H1 (cell line): ENCODE measurements around the gene SCN10A. TPM values are rescaled to one million over a fixed set of nuclear protein-coding genes. Genes with fewer than 3 reads are reported as not detected.

Source experiments
- ASH2L ChIP-seq: fragments of 200-600, 300-600 bp; sonication (generic); IDR thresholded peaks from one replicate; pipeline ENCODE4 v1.7.1; 2017; ENCODE audit warnings: low read length
- BCL11A ChIP-seq, 2 experiments: IDR thresholded peaks; one replicate each; pipeline ENCODE4 v1.6.1; 2011; ENCODE audit warnings: low read depth in 2 of 2, low read length in 2 of 2, mild to moderate bottlenecking in 2 of 2
- CBX5 ChIP-seq: fragments of 300-800, 300-1000 bp; sonication (generic); IDR thresholded peaks from 2 replicates; pipeline ENCODE4 v1.7.1; 2016; ENCODE audit warnings: antibody characterized with exemption, low read length, low read depth
- CHD1 ChIP-seq: IDR thresholded peaks from 2 replicates; pipeline ENCODE4 v1.6.1; 2012; ENCODE audit warnings: low read depth, low read length, improper control_type of control experiment
- CREB1 ChIP-seq: IDR thresholded peaks from 2 replicates; pipeline ENCODE4 v1.6.1; 2012; ENCODE audit warnings: inconsistent platforms
- CTBP2 ChIP-seq: IDR thresholded peaks from 2 replicates; pipeline ENCODE4 v1.7.0; 2011; ENCODE audit warnings: borderline replicate concordance, mild to moderate bottlenecking, moderate library complexity, mixed read lengths, low read length; ENCODE audit not compliant: insufficient read depth, insufficient read length
- EGR1 ChIP-seq: IDR thresholded peaks from 2 replicates; pipeline ENCODE4 v1.6.1; 2011; ENCODE audit warnings: low read depth, low read length, borderline replicate concordance
- GABPA ChIP-seq: IDR thresholded peaks from 2 replicates; pipeline ENCODE4 v1.6.1; 2011; ENCODE audit warnings: mild to moderate bottlenecking, low read length, moderate library complexity, borderline replicate concordance; ENCODE audit not compliant: insufficient read depth
- GTF2F1 ChIP-seq: IDR thresholded peaks from 2 replicates; pipeline ENCODE4 v1.6.1; 2012; ENCODE audit warnings: low read depth, low read length, improper control_type of control experiment, borderline replicate concordance
- JUND ChIP-seq: IDR thresholded peaks from 2 replicates; pipeline ENCODE4 v1.6.1; 2011; ENCODE audit warnings: mild to moderate bottlenecking, improper control_type of control experiment, low read length
- NANOG ChIP-seq: IDR thresholded peaks from 2 replicates; pipeline ENCODE4 v1.6.1; 2011; ENCODE audit warnings: low read length, low read depth, mild to moderate bottlenecking, inconsistent platforms; ENCODE audit not compliant: insufficient read depth, poor library complexity, severe bottlenecking
- PHF8 ChIP-seq: fragments of 200-600 bp; sonication (generic); conservative IDR thresholded peaks from 2 replicates; pipeline ENCODE4 v1.7.1; 2012; ENCODE audit warnings: low read depth, mild to moderate bottlenecking, inconsistent platforms, low read length, moderate library complexity
- POLR2A ChIP-seq, 2 experiments: IDR thresholded peaks; 1 replicate in 1 of 2; 2 replicates in 1 of 2; pipeline ENCODE4 v1.6.1; 2011; ENCODE audit warnings: low read depth in 2 of 2, low read length in 2 of 2, mild to moderate bottlenecking in 2 of 2; ENCODE audit errors: control extremely low read depth in 1 of 2
- RFX5 ChIP-seq: IDR thresholded peaks from 2 replicates; pipeline ENCODE4 v1.6.1; 2011; ENCODE audit warnings: low read depth, low read length, improper control_type of control experiment, borderline replicate concordance
- RNF2 ChIP-seq: fragments of 200-900, 300-1000 bp; sonication (generic); IDR thresholded peaks from 2 replicates; pipeline ENCODE4 v1.7.1; 2016; ENCODE audit warnings: borderline replicate concordance, low read depth, mild to moderate bottlenecking, antibody characterized with exemption, low read length; ENCODE audit not compliant: poor library complexity, severe bottlenecking; ENCODE audit errors: missing control alignments
- RXRA ChIP-seq: IDR thresholded peaks from 2 replicates; pipeline ENCODE4 v1.6.1; 2011; ENCODE audit warnings: low read depth, mild to moderate bottlenecking, low read length, moderate library complexity; ENCODE audit not compliant: insufficient read depth
- SAP30 ChIP-seq: fragments of 300-600 bp; sonication (generic); IDR thresholded peaks from 2 replicates; pipeline ENCODE4 v1.7.1; 2012; ENCODE audit warnings: low read length, moderate library complexity, mild to moderate bottlenecking, inconsistent platforms; ENCODE audit not compliant: insufficient read depth, insufficient replicate concordance
- SIRT6 ChIP-seq: IDR thresholded peaks from one replicate; pipeline ENCODE4 v1.7.1; 2012; ENCODE audit warnings: low read length, inconsistent platforms
- SP2 ChIP-seq: IDR thresholded peaks from 2 replicates; pipeline ENCODE4 v1.6.1; 2012; ENCODE audit warnings: mild to moderate bottlenecking, low read length, inconsistent platforms
- TBP ChIP-seq: IDR thresholded peaks from 2 replicates; pipeline ENCODE4 v1.6.1; 2011; ENCODE audit warnings: low read depth, low read length, improper control_type of control experiment
- YY1 ChIP-seq: IDR thresholded peaks from 2 replicates; pipeline ENCODE4 v1.6.1; 2011; ENCODE audit warnings: low read depth, mild to moderate bottlenecking, low read length
- polyA plus RNA-seq, 7 experiments: library from polyadenylated mRNA; depleted of rRNA in 3 of 7; stranded (reverse) in 5 of 7; unstranded in 2 of 7; fragments of >200 nt in 5 of 7; fragments of 200-250 nt in 2 of 7; gene quantifications; 1 replicate in 5 of 7; 2 replicates in 1 of 7; 4 replicates in 1 of 7; pipeline versions ENCODE4 v1.2.1 to v1.2.3, GENCODE V29; 2011 to 2013; ENCODE audit warnings: missing spikeins in 2 of 7, mixed read lengths in 2 of 7
- total RNA-seq: library from RNA; stranded (reverse); fragmentation: NEBNext Ultra II Directional; extraction: Animal tissue kit (Norgen Biotek cat#: 25700); gene quantifications from 2 replicates; pipeline ENCODE4 v1.2.1, GENCODE V29; 2021
- TF ChIP-seq, protein P1 (sequence below): IDR thresholded peaks from 2 replicates; pipeline ENCODE4 v1.6.1; 2012; ENCODE audit warnings: inconsistent platforms
- TF ChIP-seq, protein P2 (sequence below), 3 experiments: IDR thresholded peaks; 1 replicate in 2 of 3; 2 replicates in 1 of 3; pipeline versions ENCODE4 v1.5.1 to v1.6.1; 2011; ENCODE audit warnings: low read length in 3 of 3, mild to moderate bottlenecking in 3 of 3, inconsistent platforms in 2 of 3, low read depth in 1 of 3, moderate library complexity in 1 of 3; ENCODE audit not compliant: insufficient read depth in 1 of 3; ENCODE audit errors: control extremely low read depth in 1 of 3

The SCN10A gene
- total and polyA plus RNA-seq, 2 of the 8 experiments (the other 6 are each of a cell fraction or from before 2014, with no cell fraction given): not detected

DNA sequence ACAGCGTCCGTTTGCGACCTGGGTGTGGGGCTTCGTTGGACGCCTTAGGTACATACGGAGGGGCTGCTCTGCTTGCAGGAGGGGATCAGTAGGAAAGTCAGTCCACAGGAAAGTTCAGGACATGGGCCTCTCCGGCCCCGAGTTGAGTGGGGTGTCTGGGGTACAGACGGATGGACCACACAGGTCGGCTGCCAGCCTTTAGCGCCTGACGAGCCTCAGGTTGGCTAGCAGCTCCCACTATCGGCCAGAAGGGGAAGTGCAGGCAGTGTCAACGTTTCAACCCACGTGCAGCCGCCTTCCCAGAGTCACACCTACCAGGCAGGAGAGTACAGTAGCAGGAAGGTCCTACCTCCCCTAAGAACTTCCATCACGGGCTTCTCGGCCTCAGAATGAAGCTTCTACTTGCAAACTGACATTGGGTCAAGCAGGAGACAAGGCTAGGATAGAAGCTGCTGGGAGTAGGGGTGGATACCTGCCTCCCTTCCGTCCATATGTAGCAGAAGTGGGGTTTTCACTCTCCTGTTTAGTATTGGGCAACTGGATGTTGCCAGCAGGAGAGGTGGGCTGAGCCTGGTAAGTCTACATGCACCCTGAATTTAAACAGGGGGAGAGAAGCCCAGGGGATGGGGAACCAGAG lies 164.7 kb downstream of the SCN10A start (continued):
- TF ChIP-seq RXRA (no peak), SIRT6 (no peak), SP2 (no peak), CHD1 (no peak), BCL11A (IDR thresholded peaks at IDR 0.05; ENCODE audit: low read depth in 2 of 2, low read length in 2 of 2) (no peak), YY1 (no peak; the same call in 1 of the 2 replicates), CREB1 (peak; percentile 78), EGR1 (no peak), NANOG (no peak), ASH2L (no peak), CBX5 (no peak), CTBP2 (no peak), RNF2 (no peak), JUND (no peak), GABPA (peak; percentile 40; the same call in 1 of the 2 replicates), GTF2F1 (no peak), PHF8 (no peak), RFX5 (no peak), TBP (no peak), POLR2A (IDR thresholded peaks at IDR 0.05; ENCODE audit: control extremely low read depth in 1 of 2, low read depth in 2 of 2, low read length in 2 of 2) (no peak), SAP30 (no peak)
- TF ChIP-seq, protein P1, sequence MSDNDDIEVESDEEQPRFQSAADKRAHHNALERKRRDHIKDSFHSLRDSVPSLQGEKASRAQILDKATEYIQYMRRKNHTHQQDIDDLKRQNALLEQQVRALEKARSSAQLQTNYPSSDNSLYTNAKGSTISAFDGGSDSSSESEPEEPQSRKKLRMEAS: peak; percentile 100
- TF ChIP-seq, protein P2, sequence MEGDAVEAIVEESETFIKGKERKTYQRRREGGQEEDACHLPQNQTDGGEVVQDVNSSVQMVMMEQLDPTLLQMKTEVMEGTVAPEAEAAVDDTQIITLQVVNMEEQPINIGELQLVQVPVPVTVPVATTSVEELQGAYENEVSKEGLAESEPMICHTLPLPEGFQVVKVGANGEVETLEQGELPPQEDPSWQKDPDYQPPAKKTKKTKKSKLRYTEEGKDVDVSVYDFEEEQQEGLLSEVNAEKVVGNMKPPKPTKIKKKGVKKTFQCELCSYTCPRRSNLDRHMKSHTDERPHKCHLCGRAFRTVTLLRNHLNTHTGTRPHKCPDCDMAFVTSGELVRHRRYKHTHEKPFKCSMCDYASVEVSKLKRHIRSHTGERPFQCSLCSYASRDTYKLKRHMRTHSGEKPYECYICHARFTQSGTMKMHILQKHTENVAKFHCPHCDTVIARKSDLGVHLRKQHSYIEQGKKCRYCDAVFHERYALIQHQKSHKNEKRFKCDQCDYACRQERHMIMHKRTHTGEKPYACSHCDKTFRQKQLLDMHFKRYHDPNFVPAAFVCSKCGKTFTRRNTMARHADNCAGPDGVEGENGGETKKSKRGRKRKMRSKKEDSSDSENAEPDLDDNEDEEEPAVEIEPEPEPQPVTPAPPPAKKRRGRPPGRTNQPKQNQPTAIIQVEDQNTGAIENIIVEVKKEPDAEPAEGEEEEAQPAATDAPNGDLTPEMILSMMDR (IDR thresholded peaks at IDR 0.05; ENCODE audit: control extremely low read depth in 1 of 3, insufficient read depth in 1 of 3, low read depth in 1 of 3, low read length in 3 of 3): peak; percentile 96 to 100 (median 100)
